HCT116 (cell line): ENCODE results near the gene SLC35F3. TPM values are rescaled to one million over a fixed set of nuclear protein-coding genes. Genes with fewer than 3 reads are reported as not detected.

Source experiments
- ATAC-seq: fragments of 200-7000 bp; cut with Tn5 transposase; 2 replicates; pipeline ENCODE4 v1.9.1; 2020; ENCODE audit warnings: mild to moderate bottlenecking, moderate library complexity
- BruUV-seq: library from RNA; stranded (reverse); fragments of 400-500 nt; replicated peaks from 2 replicates; lab custom pipeline; 2021; lab: Mats Ljungman, UMichigan
- CTCF ChIA-PET: fragments of 300-600 bp; sonication (Branson Sonifier 250); formaldehyde crosslinking; loops from one replicate; lab custom pipeline; 2021; ENCODE audit warnings: antibody characterized with exemption; lab: Charles Lee
- POLR2A ChIA-PET: fragments of 300-600, 350-600 bp; sonication (Branson Sonifier 250); formaldehyde crosslinking; loops from one replicate; lab custom pipeline; 2021; ENCODE audit warnings: antibody characterized with exemption; lab: Charles Lee
- RAD21 ChIA-PET, 2 experiments: fragments of 300-600 bp; sonication (Branson Sonifier 250); formaldehyde crosslinking; loops; one replicate each; lab custom pipeline; 2023; ENCODE audit warnings: low total read pairs in 2 of 2; ENCODE audit not compliant: uncharacterized antibody in 2 of 2, unreplicated experiment in 2 of 2, low non-redundant PET in 1 of 2; lab: Charles Lee
- DNase-seq: peaks from one replicate; pipeline ENCODE4 v3.0.0-alpha.2; 2010; ENCODE audit warnings: low read depth, low spot score
- H2AFZ ChIP-seq: fragments of 200-600 bp; shearing (Covaris generic), sonication (generic); 2 replicates; pipeline ENCODE4 v1.6.1; 2017; ENCODE audit warnings: low read depth, mixed run types, mixed read lengths, antibody characterized with exemption, low read length; ENCODE audit not compliant: poor library complexity, severe bottlenecking
- H3K27ac ChIP-seq: 2 replicates; pipeline ENCODE4 v1.5.1; 2012; ENCODE audit warnings: low read depth, low read length
- H3K27me3 ChIP-seq: fragments of 200-600 bp; sonication (generic); 2 replicates; pipeline ENCODE4 v1.6.1; 2016; ENCODE audit warnings: mixed run types, low read length, mixed read lengths; ENCODE audit not compliant: insufficient read depth
- H3K36me3 ChIP-seq, 2 experiments: fragments of 200-500 bp in 1 of 2; fragments of 200-600 bp in 1 of 2; sonication (Bioruptor generic) in 1 of 2; sonication (generic) in 1 of 2; 2 replicates each; pipeline versions ENCODE4 v1.5.1 to v1.6.1; 2014 to 2016; ENCODE audit warnings: low read length in 2 of 2, inconsistent platforms in 1 of 2, mixed read lengths in 1 of 2, mixed run types in 1 of 2; ENCODE audit not compliant: insufficient read depth in 2 of 2, control insufficient read depth in 1 of 2
- H3K4me1 ChIP-seq, 2 experiments: fragments of 200-600 bp in 1 of 2; sonication (generic) in 1 of 2; 2 replicates each; pipeline versions ENCODE4 v1.5.1 to v1.6.1; 2012 to 2017; ENCODE audit warnings: low read length in 2 of 2, inconsistent platforms in 1 of 2, mild to moderate bottlenecking in 1 of 2, mixed read lengths in 1 of 2, mixed run types in 1 of 2, moderate library complexity in 1 of 2; ENCODE audit not compliant: insufficient read depth in 2 of 2, control insufficient read depth in 1 of 2
- H3K4me2 ChIP-seq: fragments of 200-600 bp; sonication (generic); 2 replicates; pipeline ENCODE4 v1.6.1; 2017; ENCODE audit warnings: mixed run types, low read length, mixed read lengths
- H3K4me3 ChIP-seq, 2 experiments: fragments of 200-600 bp in 1 of 2; sonication (generic) in 1 of 2; replicated peaks in 1 of 2; 2 replicates each; pipeline ENCODE4 v1.5.1; 2011 to 2016; ENCODE audit warnings: low read length in 2 of 2, control low read depth in 1 of 2, low read depth in 1 of 2, mild to moderate bottlenecking in 1 of 2, mixed read lengths in 1 of 2, mixed run types in 1 of 2
- H3K79me2 ChIP-seq: fragments of 200-600 bp; sonication (generic); 2 replicates; pipeline ENCODE4 v1.6.1; 2017; ENCODE audit warnings: mild to moderate bottlenecking, mixed run types, low read length, moderate library complexity, mixed read lengths; ENCODE audit not compliant: insufficient read depth
- H3K9ac ChIP-seq: fragments of 200-600 bp; sonication (generic); 2 replicates; pipeline ENCODE4 v1.6.1; 2016; ENCODE audit warnings: low read length, mixed read lengths
- H3K9me2 ChIP-seq: fragments of 200-600 bp; sonication (generic), shearing (Covaris generic); 2 replicates; pipeline ENCODE4 v1.6.1; 2017; ENCODE audit warnings: mixed run types, mild to moderate bottlenecking, moderate library complexity; ENCODE audit not compliant: insufficient read depth
- H3K9me3 ChIP-seq, 2 experiments: fragments of 200-500 bp in 1 of 2; fragments of 200-600 bp in 1 of 2; sonication (Bioruptor generic) in 1 of 2; sonication (generic) in 1 of 2; 2 replicates each; pipeline ENCODE4 v1.6.1; 2014 to 2017; ENCODE audit warnings: low read length in 2 of 2, mixed read lengths in 2 of 2, inconsistent platforms in 1 of 2, low read depth in 1 of 2, mild to moderate bottlenecking in 1 of 2, mixed run types in 1 of 2, moderate library complexity in 1 of 2; ENCODE audit not compliant: control insufficient read depth in 1 of 2, insufficient read depth in 1 of 2
- H4K20me1 ChIP-seq: fragments of 200-600 bp; sonication (generic), shearing (Covaris generic); 2 replicates; pipeline ENCODE4 v1.6.1; 2017; ENCODE audit warnings: mixed run types, mild to moderate bottlenecking, moderate library complexity; ENCODE audit not compliant: insufficient read depth
- ATF3 ChIP-seq: IDR thresholded peaks from 2 replicates; pipeline ENCODE4 v1.6.1; 2012
- CBX3 ChIP-seq: IDR thresholded peaks from 2 replicates; pipeline ENCODE4 v1.6.1; 2012; ENCODE audit warnings: low read depth
- CEBPB ChIP-seq: IDR thresholded peaks from 2 replicates; pipeline ENCODE4 v1.6.1; 2012; ENCODE audit warnings: low read depth
- EGR1 ChIP-seq: IDR thresholded peaks from 2 replicates; pipeline ENCODE4 v1.6.1; 2012; ENCODE audit warnings: low read depth
- ELF1 ChIP-seq: IDR thresholded peaks from 2 replicates; pipeline ENCODE4 v1.6.1; 2012; ENCODE audit warnings: low read depth, borderline replicate concordance
- EZH2 ChIP-seq: fragments of 200-600 bp; sonication (generic); IDR thresholded peaks from 2 replicates; pipeline ENCODE4 v1.6.1; 2017; ENCODE audit warnings: antibody characterized with exemption, mixed run types
- EZH2phosphoT487 ChIP-seq: fragments of 200-600 bp; IDR thresholded peaks from 2 replicates; pipeline ENCODE4 v1.6.1; 2018; ENCODE audit warnings: antibody characterized with exemption, borderline replicate concordance
- FOSL1 ChIP-seq: IDR thresholded peaks from 2 replicates; pipeline ENCODE4 v1.6.1; 2012; ENCODE audit warnings: low read depth
- MAX ChIP-seq: IDR thresholded peaks from 2 replicates; pipeline ENCODE4 v1.6.1; 2012
- POLR2A ChIP-seq: IDR thresholded peaks from 2 replicates; pipeline ENCODE4 v1.7.0; 2011; ENCODE audit warnings: borderline replicate concordance; ENCODE audit not compliant: insufficient read depth, insufficient read length; ENCODE audit errors: extremely low read depth
- POLR2AphosphoS5 ChIP-seq: IDR thresholded peaks from 2 replicates; pipeline ENCODE4 v1.6.1; 2011; ENCODE audit warnings: mild to moderate bottlenecking, low read depth, low read length, moderate library complexity
- RAD21 ChIP-seq: IDR thresholded peaks from 2 replicates; pipeline ENCODE4 v1.6.1; 2012; ENCODE audit warnings: low read depth, mild to moderate bottlenecking
- REST ChIP-seq: IDR thresholded peaks from 2 replicates; pipeline ENCODE4 v1.6.1; 2012; ENCODE audit warnings: low read depth
- SIN3A ChIP-seq: IDR thresholded peaks from 2 replicates; pipeline ENCODE4 v1.6.1; 2012; ENCODE audit warnings: low read depth
- SP1 ChIP-seq: IDR thresholded peaks from 2 replicates; pipeline ENCODE4 v1.6.1; 2012; ENCODE audit warnings: low read depth
- SRF ChIP-seq: IDR thresholded peaks from 2 replicates; pipeline ENCODE4 v1.6.1; 2012; ENCODE audit warnings: low read depth
- TCF7L2 ChIP-seq: IDR thresholded peaks from 2 replicates; pipeline ENCODE4 v1.7.0; 2011; ENCODE audit warnings: borderline replicate concordance, inconsistent platforms; ENCODE audit not compliant: insufficient read depth, insufficient read length; ENCODE audit errors: extremely low read depth
- YY1 ChIP-seq: IDR thresholded peaks from 2 replicates; pipeline ENCODE4 v1.6.1; 2011; ENCODE audit warnings: low read length, low read depth, moderate library complexity, mild to moderate bottlenecking; ENCODE audit not compliant: insufficient replicate concordance; ENCODE audit errors: extremely low read depth
- ZBTB33 ChIP-seq: IDR thresholded peaks from 2 replicates; pipeline ENCODE4 v1.6.1; 2011; ENCODE audit warnings: mild to moderate bottlenecking, low read length, moderate library complexity; ENCODE audit not compliant: insufficient replicate concordance; ENCODE audit errors: extremely low read depth
- ZFX ChIP-seq: fragments of 450-650 bp; IDR thresholded peaks from 2 replicates; pipeline ENCODE4 v1.6.1; 2017
- intact Hi-C: fragments of 100-400 bp; cut with micrococcal nuclease; formaldehyde crosslinking; loops from 2 replicates; pipeline ENCODE4 v1.10.0; 2022
- total RNA-seq: library from RNA; stranded (reverse); gene quantifications from one replicate; pipeline ENCODE4 v1.2.1, GENCODE V29; 2021; ENCODE audit not compliant: unreplicated experiment

SLC35F3 gene
- total RNA-seq, 1 experiment from 2014 or later: 6.4 TPM

- Histone ChIP-seq H3K4me3 (no peak overlapping the region), H3K4me2 (no peak overlapping the region), H3K36me3 (no peaks in the 10 kb centered on the region), H2AFZ (no peak overlapping the region), H3K4me1 (peaks cover 11 to 26% of the 10 kb centered on the region in 2 experiments), H3K9me2 (no peaks in the 10 kb centered on the region), H4K20me1 (no peaks in the 10 kb centered on the region), H3K27me3 (no peaks in the 10 kb centered on the region), H3K9ac (no peak overlapping the region), H3K9me3 (no peaks in the 10 kb centered on the region), H3K79me2 (no peaks in the 10 kb centered on the region), H3K27ac (no peak overlapping the region)
- ChIA-PET CTCF (no interaction called here), RAD21 (no interaction called here), POLR2A (no interaction called here)
- no TSS peak for BruUV-seq
- no peak for TF ChIP-seq ATF3
- TF ChIP-seq SP1: no peak
- TF ChIP-seq SRF: no peak
- no peak for TF ChIP-seq RAD21
- no peak for TF ChIP-seq ZBTB33
- TF ChIP-seq YY1: no peak
- TF ChIP-seq EGR1: no peak
- TF ChIP-seq ELF1: no peak
- no peak for TF ChIP-seq SIN3A
- TF ChIP-seq MAX: no peak
- TF ChIP-seq EZH2phosphoT487: no peak
- TF ChIP-seq CBX3: no peak
- TF ChIP-seq REST: no peak
- no peak for TF ChIP-seq EZH2
- no peak for TF ChIP-seq TCF7L2
- TF ChIP-seq FOSL1: no peak
- no peak for TF ChIP-seq CEBPB
- TF ChIP-seq ZFX: no peak
- TF ChIP-seq POLR2AphosphoS5: no peak
- no peak for TF ChIP-seq POLR2A
- DNase-seq (no peak), ATAC-seq (no peak)
- intact Hi-C loops: no loop called here
Observed at GRCh38 chr1:234205966-234206365, 301.5 kb downstream of the SLC35F3 start.
